CD4-positive, alpha-beta T cell treated with Interleukin-17A for 4 hours (primary cell): ENCODE data around the gene MAD2L1.
"Not testable (repeated sequence)": the region's sequence is repeated elsewhere in the genome, so short reads cannot be mapped to it uniquely, and the experiment has no call there.

Experiments
- DNase-seq: peaks from one replicate; pipeline ENCODE4 v3.0.0-alpha.2; 2020; ENCODE audit warnings: mixed read lengths

The MAD2L1 gene

GRCh38 chr4:120066517-120067340 is at the start of gene MAD2L1:
Gene MAD2L1, minus strand, starts transcription at chr4:120066848. Its CDS starts 114 bp downstream, at chr4:120066734.
- peak; percentile 99 for DNase-seq

- DNase-seq = no peak
Measured at GRCh38 chr4:120111745-120112144, 45.1 kb upstream of the MAD2L1 start.

GRCh38 chr4:120109406-120109805 is 42.8 kb upstream of the MAD2L1 start:
- no peak for DNase-seq

GRCh38 chr4:120105472-120105871 is 38.8 kb upstream of the MAD2L1 start:
- DNase-seq = no peak

GRCh38 chr4:120096508-120097297 is 30.1 kb upstream of the MAD2L1 start:
- DNase-seq = no peak

GRCh38 chr4:120088507-120088906 is 21.9 kb upstream of the MAD2L1 start:
- DNase-seq = no peak

GRCh38 chr4:120088066-120088465 is 21.4 kb upstream of the MAD2L1 start:
- not testable (repeated sequence) for DNase-seq

GRCh38 chr4:120085705-120086104 is 19.1 kb upstream of the MAD2L1 start:
- DNase-seq = no peak

GRCh38 chr4:120084327-120084726 is 17.7 kb upstream of the MAD2L1 start:
- DNase-seq = no peak

GRCh38 chr4:120083152-120083551 is 16.5 kb upstream of the MAD2L1 start:
- no peak for DNase-seq

- DNase-seq = no peak
Measured at GRCh38 chr4:120082251-120082650, 15.6 kb upstream of the MAD2L1 start.

GRCh38 chr4:120081726-120082125 is 15.1 kb upstream of the MAD2L1 start:
- DNase-seq = no peak

- no peak for DNase-seq
Measured at GRCh38 chr4:120080533-120080932, 13.9 kb upstream of the MAD2L1 start.

- DNase-seq = no peak
Measured at GRCh38 chr4:120079839-120080520, 13.3 kb upstream of the MAD2L1 start.

GRCh38 chr4:120078216-120078615 is 11.6 kb upstream of the MAD2L1 start:
- DNase-seq = no peak

- DNase-seq = peak; percentile 67
Measured at GRCh38 chr4:120071192-120071795, 4.6 kb upstream of the MAD2L1 start.

- DNase-seq = no peak
Measured at GRCh38 chr4:120070196-120070595, 3.5 kb upstream of the MAD2L1 start.

- peak; percentile 56 for DNase-seq
Measured at GRCh38 chr4:120065974-120066516, 603 bp downstream of the MAD2L1 start.

GRCh38 chr4:120064887-120065286 is 1.8 kb downstream of the MAD2L1 start:
- DNase-seq = no peak

- not testable (repeated sequence) for DNase-seq
Measured at GRCh38 chr4:120063711-120064110, 2.9 kb downstream of the MAD2L1 start.

- no peak for DNase-seq
Measured at GRCh38 chr4:120062663-120063195, 3.9 kb downstream of the MAD2L1 start.

GRCh38 chr4:120059036-120059435 is 7.6 kb downstream of the MAD2L1 start:
- DNase-seq = no peak
